Activated T-cell treated with anti-CD3 and anti-CD28 coated beads for 1 hour (primary cell): ENCODE data around the gene SPPL3.
"Not testable (repeated sequence)": the region's sequence is repeated elsewhere in the genome, so short reads cannot be mapped to it uniquely, and the experiment has no call there.

ENCODE experiments used
- DNase-seq: peaks from one replicate; pipeline ENCODE4 v3.0.0-alpha.2; 2020; ENCODE audit warnings: low read depth

SPPL3 gene

GRCh38 chr12:120820884-120821510, 83.2 kb downstream of the SPPL3 start:
- DNase-seq, result peak; percentile 11

- no peak for DNase-seq
Observed at GRCh38 chr12:120818416-120818815, 85.7 kb downstream of the SPPL3 start.

GRCh38 chr12:120817559-120818330, 86.4 kb downstream of the SPPL3 start:
- no peak for DNase-seq

- DNase-seq, result no peak
Observed at GRCh38 chr12:120816363-120816762, 87.8 kb downstream of the SPPL3 start.

- no peak for DNase-seq
Observed at GRCh38 chr12:120814903-120815429, 89.2 kb downstream of the SPPL3 start.

GRCh38 chr12:120814203-120814902, 89.8 kb downstream of the SPPL3 start:
- DNase-seq, result no peak

- DNase-seq, result no peak
Observed at GRCh38 chr12:120813588-120814153, 90.5 kb downstream of the SPPL3 start.

GRCh38 chr12:120810021-120810420, 94.1 kb downstream of the SPPL3 start:
- DNase-seq, result no peak

GRCh38 chr12:120804428-120804827, 99.7 kb downstream of the SPPL3 start:
- no peak for DNase-seq

- no peak for DNase-seq
Observed at GRCh38 chr12:120801146-120801545, 103.0 kb downstream of the SPPL3 start.

- DNase-seq, result no peak
Observed at GRCh38 chr12:120800665-120801064, 103.5 kb downstream of the SPPL3 start.

- DNase-seq, result no peak
Observed at GRCh38 chr12:120799243-120800045, 104.7 kb downstream of the SPPL3 start.

- DNase-seq, result no peak
Observed at GRCh38 chr12:120798696-120799095, 105.5 kb downstream of the SPPL3 start.

- DNase-seq, result no peak
Observed at GRCh38 chr12:120797677-120798642, 106.2 kb downstream of the SPPL3 start.

GRCh38 chr12:120795441-120796178, 108.5 kb downstream of the SPPL3 start:
- DNase-seq, result no peak

GRCh38 chr12:120793357-120793756, 110.8 kb downstream of the SPPL3 start:
- DNase-seq, result no peak

- DNase-seq, result not testable (repeated sequence)
Observed at GRCh38 chr12:120792456-120792855, 111.7 kb downstream of the SPPL3 start.

GRCh38 chr12:120791669-120792176, 112.4 kb downstream of the SPPL3 start:
- no peak for DNase-seq

- no peak for DNase-seq
Observed at GRCh38 chr12:120790114-120790513, 114.0 kb downstream of the SPPL3 start.
